ENCODE measurements around the gene ENOX2.
"Not testable (repeated sequence)": the region's sequence is repeated elsewhere in the genome, so short reads cannot be mapped to it uniquely, and the experiment has no call there.

Gene ENOX2

GRCh38 chrX:130738638-130739195 is 164.3 kb downstream of the ENOX2 start:
- ATAC-seq (ENCODE audit: low read depth): no peak
- no peaks in the 10 kb centered on the region for H3K9me3 Mint-ChIP-seq
- H3K27ac Mint-ChIP-seq: no peak overlapping the region

DNA sequence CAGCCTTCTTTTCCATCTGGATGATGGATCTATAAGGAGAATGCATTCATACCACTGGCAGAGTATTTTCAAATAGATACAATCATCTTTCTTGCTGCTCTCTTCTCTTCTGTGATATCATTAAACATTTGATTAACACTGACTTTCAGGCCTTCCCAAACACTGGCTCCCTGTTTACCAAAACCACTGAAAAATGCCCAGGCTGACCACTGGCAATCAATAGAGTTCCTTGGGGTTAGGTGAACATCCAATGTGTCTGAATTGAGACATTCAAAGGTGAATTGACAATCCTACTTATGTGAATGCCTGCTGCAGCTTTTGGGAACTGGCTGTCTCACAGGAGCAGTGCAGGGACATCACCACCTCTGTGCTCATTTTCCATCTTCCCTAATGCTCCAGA is 168.3 kb downstream of the ENOX2 start:
- DNase-seq (ENCODE audit: low spot score in 2 of 2): no peak
- H3K27ac Mint-ChIP-seq: no peak overlapping the region
- H3K9me3 Mint-ChIP-seq: no peaks in the 10 kb centered on the region
- no peaks in the 10 kb centered on the region for H3K27me3 Mint-ChIP-seq
- no peak overlapping the region for H3K4me3 Mint-ChIP-seq
- no peak for ATAC-seq (ENCODE audit: low read depth)
- H3K36me3 Mint-ChIP-seq: peaks cover 23% of the 10 kb centered on the region
- no peaks in the 10 kb centered on the region for H3K4me1 Mint-ChIP-seq

More at GRCh38 chrX:130738638-130739195, 164.3 kb downstream of the ENOX2 start:
- no peaks in the 10 kb centered on the region for H3K27me3 Mint-ChIP-seq
- peaks cover 2% of the 10 kb centered on the region for H3K4me1 Mint-ChIP-seq
- peaks cover 8% of the 10 kb centered on the region for H3K36me3 Mint-ChIP-seq
- DNase-seq (ENCODE audit: low spot score in 2 of 2): no peak
- H3K4me3 Mint-ChIP-seq: no peak overlapping the region

- Mint-ChIP-seq H3K36me3 (peaks cover 38% of the 10 kb centered on the region), H3K9me3 (peaks cover 3% of the 10 kb centered on the region), H3K4me3 (no peak overlapping the region), H3K4me1 (no peaks in the 10 kb centered on the region), H3K27ac (no peak overlapping the region), H3K27me3 (no peaks in the 10 kb centered on the region)
- ATAC-seq (ENCODE audit: low read depth) (no peak), DNase-seq (ENCODE audit: low spot score in 2 of 2) (no peak)
Measured at GRCh38 chrX:130728208-130728607, 174.8 kb downstream of the ENOX2 start.

DNA sequence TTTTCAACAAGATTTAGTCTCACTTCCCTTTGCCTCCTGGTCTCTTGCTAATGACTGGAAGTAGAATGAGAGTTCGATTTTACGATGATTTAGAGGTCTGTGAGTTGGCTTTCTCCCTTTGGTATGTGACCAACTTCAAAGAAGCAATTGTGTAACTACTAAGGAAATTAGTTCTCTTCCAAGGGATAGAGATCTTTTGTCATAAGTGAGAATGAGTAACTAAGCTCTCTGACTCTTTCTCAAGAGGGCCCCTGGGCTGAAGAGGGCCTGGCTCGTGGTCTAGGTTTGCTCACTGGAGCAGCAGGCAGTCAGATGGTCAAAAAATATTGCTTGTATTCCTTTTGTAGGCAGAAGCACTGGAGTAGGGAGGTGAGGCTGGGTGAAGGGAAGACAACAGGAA is 176.3 kb downstream of the ENOX2 start:
- no peak for ATAC-seq (ENCODE audit: low read depth)
- no peak overlapping the region for H3K4me3 Mint-ChIP-seq
- no peak for DNase-seq (ENCODE audit: low spot score in 2 of 2)
- H3K27me3 Mint-ChIP-seq: no peaks in the 10 kb centered on the region
- no peaks in the 10 kb centered on the region for H3K4me1 Mint-ChIP-seq
- peaks cover 3% of the 10 kb centered on the region for H3K9me3 Mint-ChIP-seq
- peaks cover 32% of the 10 kb centered on the region for H3K36me3 Mint-ChIP-seq
- H3K27ac Mint-ChIP-seq: no peak overlapping the region

GRCh38 chrX:130725519-130725918 is 177.5 kb downstream of the ENOX2 start:
- Mint-ChIP-seq H3K36me3 (peaks cover 29% of the 10 kb centered on the region), H3K4me1 (no peaks in the 10 kb centered on the region), H3K9me3 (peaks cover 3% of the 10 kb centered on the region), H3K4me3 (no peak overlapping the region), H3K27me3 (no peaks in the 10 kb centered on the region), H3K27ac (no peak overlapping the region)
- ATAC-seq (ENCODE audit: low read depth) (no peak), DNase-seq (ENCODE audit: low spot score in 2 of 2) (no peak)

DNA sequence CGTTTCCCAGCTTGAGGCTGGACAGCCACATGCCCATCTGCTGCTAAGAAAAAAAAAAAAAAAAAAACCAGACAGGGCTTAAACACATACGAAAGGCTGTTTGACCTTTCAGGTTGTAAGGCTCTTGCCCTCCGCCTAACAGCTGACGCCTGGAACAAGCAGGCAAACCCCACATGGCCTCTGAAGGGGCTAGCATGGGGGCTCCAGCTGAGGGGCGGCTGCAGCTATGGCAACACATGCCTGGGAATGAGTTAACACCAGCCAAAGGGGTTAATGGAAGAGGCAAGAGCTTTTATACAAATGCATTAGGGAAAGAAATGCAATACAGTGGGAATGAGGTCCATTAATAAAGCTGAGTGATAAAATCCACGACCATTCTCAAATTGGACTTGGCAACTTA is 183.6 kb downstream of the ENOX2 start:
- H3K36me3 Mint-ChIP-seq: peaks cover 6% of the 10 kb centered on the region
- no peak overlapping the region for H3K4me3 Mint-ChIP-seq
- peaks cover 2% of the 10 kb centered on the region for H3K4me1 Mint-ChIP-seq
- ATAC-seq (ENCODE audit: low read depth) (no peak), DNase-seq (ENCODE audit: low spot score in 2 of 2) (no peak)
- H3K27ac Mint-ChIP-seq: no peak overlapping the region
- H3K9me3 Mint-ChIP-seq: no peaks in the 10 kb centered on the region
- H3K27me3 Mint-ChIP-seq: no peaks in the 10 kb centered on the region

DNA sequence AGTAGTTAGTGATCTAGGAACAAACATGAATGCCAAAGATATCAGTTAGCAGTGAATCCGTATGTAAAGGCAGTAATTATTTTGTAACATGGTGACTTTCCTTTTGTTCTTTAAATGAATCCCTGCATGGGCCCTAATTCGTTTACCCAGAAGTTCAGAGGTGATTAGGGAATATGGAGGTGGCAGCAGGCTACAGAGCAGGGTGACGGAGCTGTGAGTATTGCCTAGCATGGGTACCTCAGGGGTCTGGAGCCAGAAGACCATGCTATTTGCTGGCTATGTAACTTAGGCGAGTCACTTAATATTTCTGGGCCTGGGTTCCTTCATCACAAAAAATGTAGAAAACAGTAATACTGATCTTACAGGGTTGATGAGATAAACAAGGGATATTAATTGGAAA is 184.9 kb downstream of the ENOX2 start:
- DNase-seq (ENCODE audit: low spot score in 2 of 2) (no peak), ATAC-seq (ENCODE audit: low read depth) (no peak)
- Mint-ChIP-seq H3K4me1 (peaks cover 2% of the 10 kb centered on the region), H3K9me3 (no peaks in the 10 kb centered on the region), H3K36me3 (peaks cover 6% of the 10 kb centered on the region), H3K27ac (no peak overlapping the region), H3K4me3 (no peak overlapping the region), H3K27me3 (no peaks in the 10 kb centered on the region)

DNA sequence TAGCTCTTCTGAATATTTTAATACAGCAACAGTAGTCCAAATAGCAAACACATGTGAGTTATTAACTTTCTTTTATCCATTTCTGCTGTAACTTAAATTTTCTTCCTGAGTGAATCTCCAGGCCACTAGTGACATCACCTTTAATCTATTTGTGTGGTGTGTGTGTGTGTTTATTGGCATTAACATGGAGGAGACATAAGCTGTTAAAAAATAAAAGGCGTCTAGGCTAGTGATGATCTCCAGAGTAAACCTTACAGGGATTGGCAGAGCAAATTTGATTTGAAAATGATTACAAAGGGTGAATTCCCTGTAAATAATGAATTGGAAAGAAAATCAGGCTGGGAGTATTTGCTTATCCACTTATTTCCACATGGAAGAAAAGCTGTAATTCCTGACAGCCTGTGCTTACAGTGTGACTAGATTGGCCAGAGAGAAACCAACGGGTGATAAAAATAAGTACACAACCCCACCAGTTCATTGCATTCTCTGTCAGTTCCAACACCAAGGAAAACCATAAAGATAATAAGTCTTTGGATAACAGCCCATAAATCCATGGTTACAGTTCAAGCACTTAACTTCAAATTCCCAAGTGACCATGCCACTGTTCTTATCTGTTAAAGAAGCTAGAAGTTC is 186.1 kb downstream of the ENOX2 start:
- no peak for ATAC-seq (ENCODE audit: low read depth)
- Mint-ChIP-seq H3K36me3 (peaks cover 6% of the 10 kb centered on the region), H3K4me3 (no peak overlapping the region), H3K9me3 (no peaks in the 10 kb centered on the region), H3K4me1 (peaks cover 2% of the 10 kb centered on the region), H3K27me3 (no peaks in the 10 kb centered on the region), H3K27ac (no peak overlapping the region)
- no peak for DNase-seq (ENCODE audit: low spot score in 2 of 2)

DNA sequence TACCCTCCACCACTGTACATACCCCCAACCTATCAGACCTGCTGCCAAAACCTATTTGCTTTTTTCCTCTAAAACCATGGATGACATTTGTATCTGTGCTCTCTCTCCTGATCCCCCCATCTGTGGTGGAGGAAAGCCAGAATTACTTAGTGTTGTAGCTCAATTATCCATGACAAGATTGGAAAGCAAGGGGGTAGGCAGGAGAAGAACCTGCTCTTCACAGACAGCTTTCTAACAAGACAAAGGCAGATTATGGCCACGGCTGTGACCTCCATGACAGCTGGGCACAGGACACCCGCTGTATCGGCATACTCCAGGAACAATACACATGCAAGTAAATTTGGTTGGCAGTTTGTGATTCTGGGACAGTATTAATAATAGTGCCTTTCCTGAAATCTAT is 186.7 kb downstream of the ENOX2 start:
- ATAC-seq (ENCODE audit: low read depth) (no peak), DNase-seq (ENCODE audit: low spot score in 2 of 2) (no peak)
- Mint-ChIP-seq H3K4me1 (peaks cover 2% of the 10 kb centered on the region), H3K4me3 (no peak overlapping the region), H3K27me3 (no peaks in the 10 kb centered on the region), H3K36me3 (peaks cover 6% of the 10 kb centered on the region), H3K9me3 (no peaks in the 10 kb centered on the region), H3K27ac (no peak overlapping the region)

DNA sequence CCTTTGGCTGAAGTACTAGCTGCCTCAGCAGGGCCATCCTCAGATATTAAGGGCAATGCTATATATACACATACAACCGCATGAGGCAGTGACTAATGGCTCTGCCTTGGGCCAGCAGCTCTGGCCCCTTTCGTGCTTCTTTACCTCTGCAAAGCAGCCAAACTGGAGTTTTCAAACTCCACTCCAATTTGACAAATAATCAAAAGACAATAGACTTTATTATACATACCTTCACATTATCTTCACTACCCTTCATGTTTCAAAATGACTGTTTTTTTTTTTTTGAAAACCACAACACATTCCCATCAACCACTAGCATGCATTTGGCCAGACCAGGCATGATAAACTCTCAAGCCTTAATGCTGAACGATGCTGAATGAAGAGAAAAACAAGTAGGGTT is 187.7 kb downstream of the ENOX2 start:
- DNase-seq (ENCODE audit: low spot score in 2 of 2) (no peak), ATAC-seq (ENCODE audit: low read depth) (no peak)
- H3K4me3 Mint-ChIP-seq: no peak overlapping the region

GRCh38 chrX:130714665-130715064 is 188.3 kb downstream of the ENOX2 start:
- Mint-ChIP-seq H3K4me1 (peaks cover 4% of the 10 kb centered on the region), H3K27me3 (no peaks in the 10 kb centered on the region), H3K36me3 (peaks cover 4% of the 10 kb centered on the region), H3K9me3 (no peaks in the 10 kb centered on the region), H3K27ac (no peak overlapping the region), H3K4me3 (no peak overlapping the region)
- ATAC-seq (ENCODE audit: low read depth): no peak
- DNase-seq (ENCODE audit: low spot score in 2 of 2): no peak

More for the DNA sequence above, 187.7 kb downstream of the ENOX2 start:
- Mint-ChIP-seq H3K36me3 (peaks cover 4% of the 10 kb centered on the region), H3K27ac (no peak overlapping the region), H3K9me3 (no peaks in the 10 kb centered on the region), H3K4me1 (peaks cover 4% of the 10 kb centered on the region), H3K27me3 (no peaks in the 10 kb centered on the region)

GRCh38 chrX:130714135-130714534 is 188.9 kb downstream of the ENOX2 start:
- peaks cover 4% of the 10 kb centered on the region for H3K4me1 Mint-ChIP-seq
- DNase-seq (ENCODE audit: low spot score in 2 of 2) (no peak), ATAC-seq (ENCODE audit: low read depth) (no peak)
- H3K9me3 Mint-ChIP-seq: no peaks in the 10 kb centered on the region
- no peaks in the 10 kb centered on the region for H3K27me3 Mint-ChIP-seq
- no peak overlapping the region for H3K27ac Mint-ChIP-seq
- no peak overlapping the region for H3K4me3 Mint-ChIP-seq
- H3K36me3 Mint-ChIP-seq: peaks cover 4% of the 10 kb centered on the region

GRCh38 chrX:130709178-130709577 is 193.8 kb downstream of the ENOX2 start:
- H3K9me3 Mint-ChIP-seq; H3K27ac Mint-ChIP-seq; H3K36me3 Mint-ChIP-seq; ATAC-seq (ENCODE audit: low read depth); H3K27me3 Mint-ChIP-seq; DNase-seq (ENCODE audit: low spot score in 2 of 2); H3K4me1 Mint-ChIP-seq; H3K4me3 Mint-ChIP-seq: not testable (repeated sequence)

- H3K36me3 Mint-ChIP-seq: peaks cover 7% of the 10 kb centered on the region
- no peak overlapping the region for H3K4me3 Mint-ChIP-seq
- no peaks in the 10 kb centered on the region for H3K27me3 Mint-ChIP-seq
- ATAC-seq (ENCODE audit: low read depth) (no peak), DNase-seq (ENCODE audit: low spot score in 2 of 2) (no peak)
- no peaks in the 10 kb centered on the region for H3K9me3 Mint-ChIP-seq
- H3K4me1 Mint-ChIP-seq: peaks cover 1% of the 10 kb centered on the region
- no peak overlapping the region for H3K27ac Mint-ChIP-seq
Measured at GRCh38 chrX:130705591-130705990, 197.4 kb downstream of the ENOX2 start.
